H1 (cell line): ENCODE measurements around the gene WRAP53. TPM values are rescaled to one million over a fixed set of nuclear protein-coding genes. Genes with fewer than 3 reads are reported as not detected.
A peak's percentile ranks its signal among the peaks of the same experiment; 100 is the strongest.

ENCODE experiments used
- CHD7 ChIP-seq: fragments of 300-600 bp; sonication (generic); IDR thresholded peaks from 2 replicates; pipeline ENCODE4 v1.7.1; 2012; ENCODE audit warnings: low read length, moderate library complexity, mild to moderate bottlenecking, inconsistent platforms; ENCODE audit not compliant: insufficient replicate concordance
- EP300 ChIP-seq, 2 experiments: IDR thresholded peaks; 1 replicate in 1 of 2; 2 replicates in 1 of 2; pipeline ENCODE4 v1.6.1; 2011 to 2012; ENCODE audit warnings: low read depth in 2 of 2, low read length in 2 of 2, mild to moderate bottlenecking in 2 of 2, borderline replicate concordance in 1 of 2, inconsistent platforms in 1 of 2, moderate library complexity in 1 of 2
- HDAC6 ChIP-seq: IDR thresholded peaks from one replicate; pipeline ENCODE4 v1.7.1; 2012; ENCODE audit warnings: low read depth, mild to moderate bottlenecking, inconsistent platforms, low read length, moderate library complexity
- MAX ChIP-seq: IDR thresholded peaks from 2 replicates; pipeline ENCODE4 v1.6.1; 2012; ENCODE audit warnings: inconsistent platforms
- NRF1 ChIP-seq: IDR thresholded peaks from 2 replicates; pipeline ENCODE4 v1.6.1; 2011; ENCODE audit warnings: mild to moderate bottlenecking, low read depth, low read length, improper control_type of control experiment
- RXRA ChIP-seq: IDR thresholded peaks from 2 replicates; pipeline ENCODE4 v1.6.1; 2011; ENCODE audit warnings: low read depth, mild to moderate bottlenecking, low read length, moderate library complexity; ENCODE audit not compliant: insufficient read depth
- TAF1 ChIP-seq: IDR thresholded peaks from 2 replicates; pipeline ENCODE4 v1.6.1; 2011; ENCODE audit warnings: mild to moderate bottlenecking, low read depth, low read length
- TAF7 ChIP-seq: optimal IDR thresholded peaks from 2 replicates; pipeline ENCODE3; 2011; ENCODE audit warnings: low read depth, mild to moderate bottlenecking, inconsistent platforms, low read length, moderate library complexity, borderline replicate concordance
- TEAD4 ChIP-seq: IDR thresholded peaks from 2 replicates; pipeline ENCODE4 v1.6.1; 2012; ENCODE audit warnings: low read depth, low read length, inconsistent platforms, mixed read lengths
- polyA plus RNA-seq, 7 experiments: library from polyadenylated mRNA; depleted of rRNA in 3 of 7; stranded (reverse) in 5 of 7; unstranded in 2 of 7; fragments of >200 nt in 5 of 7; fragments of 200-250 nt in 2 of 7; gene quantifications; 1 replicate in 5 of 7; 2 replicates in 1 of 7; 4 replicates in 1 of 7; pipeline versions ENCODE4 v1.2.1 to v1.2.3, GENCODE V29; 2011 to 2013; ENCODE audit warnings: missing spikeins in 2 of 7, mixed read lengths in 2 of 7
- total RNA-seq: library from RNA; stranded (reverse); fragmentation: NEBNext Ultra II Directional; extraction: Animal tissue kit (Norgen Biotek cat#: 25700); gene quantifications from 2 replicates; pipeline ENCODE4 v1.2.1, GENCODE V29; 2021

WRAP53 gene
- total and polyA plus RNA-seq, 2 of the 8 experiments (the other 6 are each of a cell fraction or from before 2014, with no cell fraction given) = 29.2 to 30.1 TPM

GRCh38 chr17:7686222-7687071 is 1.8 kb upstream of the WRAP53 start (continued):
- TF ChIP-seq CHD7 (no peak), TEAD4 (0 out of 2 replicates have a peak, but pooled peaks have one; percentile 19), MAX (no peak; the same call in 1 of the 2 replicates), NRF1 (no peak), HDAC6 (no peak), TAF1 (peak; percentile 99), RXRA (no peak), EP300 (IDR thresholded peaks at IDR 0.05; ENCODE audit: borderline replicate concordance in 1 of 2, low read depth in 2 of 2, low read length in 2 of 2) (peak in 1 of 2 experiments; percentile 98; a peak in 2 of 3 replicates), TAF7 (peak; percentile 92)
